ENCODE data around the gene ITGAV. TPM values are rescaled to one million over a fixed set of nuclear protein-coding genes. Genes with fewer than 3 reads are reported as not detected.

Gene ITGAV
- total and polyA plus RNA-seq, 4 donors = 6.6 to 31.3 (median 12.0) TPM

DNA sequence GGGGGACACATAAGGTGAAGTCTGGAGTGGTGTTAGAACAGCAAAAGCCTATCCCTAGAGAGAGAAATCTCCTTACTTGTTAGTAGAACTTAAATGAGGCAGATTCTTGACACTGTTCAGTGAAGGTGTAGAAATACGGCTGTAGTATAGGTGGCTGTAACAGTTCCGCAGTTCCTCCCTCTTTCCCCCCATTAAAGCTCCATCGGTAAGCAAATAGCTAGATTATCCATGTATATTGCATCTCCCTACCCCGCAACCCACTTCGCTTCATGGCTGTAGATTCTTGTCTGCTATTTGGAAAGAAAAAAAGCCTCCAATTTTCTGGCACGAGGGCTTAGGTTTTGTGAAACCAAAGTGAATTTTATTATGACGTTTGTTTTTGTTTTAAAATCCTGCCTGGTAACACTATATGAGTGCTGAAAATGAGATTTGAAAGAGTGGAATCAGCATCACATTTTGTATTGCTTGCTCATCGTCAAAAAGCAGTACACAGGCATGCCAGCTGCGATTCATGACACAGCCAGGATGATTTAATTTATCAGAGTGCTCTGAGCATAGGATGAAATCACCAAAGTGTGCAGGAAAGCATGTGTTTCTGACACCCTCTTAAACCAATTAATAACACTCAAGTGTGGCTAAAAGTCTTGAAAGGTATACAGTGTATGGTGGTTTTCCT lies 105.4 kb downstream of the ITGAV start:
- no peak for DNase-seq (ENCODE audit: low spot score)
- Histone ChIP-seq H3K9me3 (ENCODE audit: control insufficient read depth in 4 of 4, low read length in 3 of 4) (no peaks in the 10 kb centered on the region), H3K9ac (ENCODE audit: low read depth in 1 of 2, low read length in 2 of 2) (no peak overlapping the region), H3K4me1 (ENCODE audit: control insufficient read depth in 4 of 4, insufficient read depth in 4 of 4, low read length in 3 of 4) (peaks cover 3 to 12% (median 7%) of the 10 kb centered on the region in 4 donors), H3K27me3 (ENCODE audit: control insufficient read depth in 4 of 4, insufficient read depth in 4 of 4, low read length in 3 of 4) (peaks cover 0 to 4% (median 3%) of the 10 kb centered on the region in 4 donors), H3K4me3 (ENCODE audit: low read depth in 1 of 3, low read length in 3 of 3) (no peak overlapping the region), H3K36me3 (ENCODE audit: control insufficient read depth in 4 of 4, insufficient read depth in 3 of 4, low read depth in 1 of 4, low read length in 3 of 4) (no peaks in the 10 kb centered on the region), H3K27ac (ENCODE audit: low read depth in 1 of 2, low read length in 2 of 2) (no peak overlapping the region)
- 66% methylated on average over 9 of the region's 9 CpGs for WGBS
- no peak for TF ChIP-seq REST (IDR thresholded peaks at IDR 0.05)
- no peak for TF ChIP-seq FOXA2 (IDR thresholded peaks at IDR 0.05)
- no peak for TF ChIP-seq RXRA (IDR thresholded peaks at IDR 0.05)
- TF ChIP-seq, protein P1, sequence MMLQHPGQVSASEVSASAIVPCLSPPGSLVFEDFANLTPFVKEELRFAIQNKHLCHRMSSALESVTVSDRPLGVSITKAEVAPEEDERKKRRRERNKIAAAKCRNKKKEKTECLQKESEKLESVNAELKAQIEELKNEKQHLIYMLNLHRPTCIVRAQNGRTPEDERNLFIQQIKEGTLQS (IDR thresholded peaks at IDR 0.05) = no peak
- no peak for TF ChIP-seq FOXA1 (IDR thresholded peaks at IDR 0.05)
- TF ChIP-seq, protein P2, sequence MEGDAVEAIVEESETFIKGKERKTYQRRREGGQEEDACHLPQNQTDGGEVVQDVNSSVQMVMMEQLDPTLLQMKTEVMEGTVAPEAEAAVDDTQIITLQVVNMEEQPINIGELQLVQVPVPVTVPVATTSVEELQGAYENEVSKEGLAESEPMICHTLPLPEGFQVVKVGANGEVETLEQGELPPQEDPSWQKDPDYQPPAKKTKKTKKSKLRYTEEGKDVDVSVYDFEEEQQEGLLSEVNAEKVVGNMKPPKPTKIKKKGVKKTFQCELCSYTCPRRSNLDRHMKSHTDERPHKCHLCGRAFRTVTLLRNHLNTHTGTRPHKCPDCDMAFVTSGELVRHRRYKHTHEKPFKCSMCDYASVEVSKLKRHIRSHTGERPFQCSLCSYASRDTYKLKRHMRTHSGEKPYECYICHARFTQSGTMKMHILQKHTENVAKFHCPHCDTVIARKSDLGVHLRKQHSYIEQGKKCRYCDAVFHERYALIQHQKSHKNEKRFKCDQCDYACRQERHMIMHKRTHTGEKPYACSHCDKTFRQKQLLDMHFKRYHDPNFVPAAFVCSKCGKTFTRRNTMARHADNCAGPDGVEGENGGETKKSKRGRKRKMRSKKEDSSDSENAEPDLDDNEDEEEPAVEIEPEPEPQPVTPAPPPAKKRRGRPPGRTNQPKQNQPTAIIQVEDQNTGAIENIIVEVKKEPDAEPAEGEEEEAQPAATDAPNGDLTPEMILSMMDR (IDR thresholded peaks at IDR 0.05; ENCODE audit: low read depth, low read length, missing input control) = no peak
- no peak for TF ChIP-seq ZBTB33 (IDR thresholded peaks at IDR 0.05)
- no peak for TF ChIP-seq YY1 (IDR thresholded peaks at IDR 0.05)
- no peak for TF ChIP-seq HNF4G (IDR thresholded peaks at IDR 0.05)
- TF ChIP-seq, protein P3, sequence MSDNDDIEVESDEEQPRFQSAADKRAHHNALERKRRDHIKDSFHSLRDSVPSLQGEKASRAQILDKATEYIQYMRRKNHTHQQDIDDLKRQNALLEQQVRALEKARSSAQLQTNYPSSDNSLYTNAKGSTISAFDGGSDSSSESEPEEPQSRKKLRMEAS (IDR thresholded peaks at IDR 0.05) = no peak

DNA sequence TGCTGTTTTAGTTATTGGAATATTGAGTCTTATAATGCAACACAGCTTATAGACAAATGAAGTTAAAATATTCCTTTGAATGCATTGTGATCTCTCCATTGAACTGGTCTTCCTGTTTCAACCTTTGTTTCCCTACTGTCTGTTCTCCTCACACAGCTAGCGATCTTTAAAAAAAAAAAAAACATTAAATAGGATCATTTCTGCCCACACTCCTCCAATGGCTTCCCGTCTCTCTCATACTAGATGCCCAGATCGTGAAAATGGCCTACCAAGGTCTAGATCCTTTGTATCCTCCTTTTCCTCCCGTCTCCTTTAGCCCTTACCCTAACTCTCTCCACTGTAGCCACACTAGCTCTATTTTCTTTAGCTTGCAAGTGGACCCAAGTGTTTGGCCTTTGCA lies 106.4 kb downstream of the ITGAV start:
- WGBS = 94% methylated on average over 4 of the region's 4 CpGs
- Histone ChIP-seq H3K27me3 (ENCODE audit: control insufficient read depth in 4 of 4, insufficient read depth in 4 of 4, low read length in 3 of 4) (peaks cover 0 to 4% (median 3%) of the 10 kb centered on the region in 4 donors), H3K9me3 (ENCODE audit: control insufficient read depth in 4 of 4, low read length in 3 of 4) (no peaks in the 10 kb centered on the region), H3K4me3 (ENCODE audit: low read depth in 1 of 3, low read length in 3 of 3) (no peak overlapping the region), H3K36me3 (ENCODE audit: control insufficient read depth in 4 of 4, insufficient read depth in 3 of 4, low read depth in 1 of 4, low read length in 3 of 4) (no peaks in the 10 kb centered on the region), H3K9ac (ENCODE audit: low read depth in 1 of 2, low read length in 2 of 2) (no peak overlapping the region), H3K4me1 (ENCODE audit: control insufficient read depth in 4 of 4, insufficient read depth in 4 of 4, low read length in 3 of 4) (peaks cover 3 to 12% (median 7%) of the 10 kb centered on the region in 4 donors), H3K27ac (ENCODE audit: low read depth in 1 of 2, low read length in 2 of 2) (no peak overlapping the region)
- DNase-seq (ENCODE audit: low spot score) = no peak
- TF ChIP-seq RXRA (IDR thresholded peaks at IDR 0.05) (no peak), ZBTB33 (IDR thresholded peaks at IDR 0.05) (no peak), HNF4A (conservative IDR thresholded peaks at IDR 0.05) (no peak), EGR1 (IDR thresholded peaks at IDR 0.05; ENCODE audit: low read depth in 2 of 2) (no peak), GABPA (IDR thresholded peaks at IDR 0.05 in 1 of 2, conservative IDR thresholded peaks at IDR 0.05 in 1 of 2) (no peak), TAF1 (conservative IDR thresholded peaks at IDR 0.05) (no peak), JUND (IDR thresholded peaks at IDR 0.05) (no peak), FOXA2 (IDR thresholded peaks at IDR 0.05) (no peak), SP1 (IDR thresholded peaks at IDR 0.05) (no peak), YY1 (IDR thresholded peaks at IDR 0.05) (no peak), HNF4G (IDR thresholded peaks at IDR 0.05) (no peak), REST (IDR thresholded peaks at IDR 0.05) (no peak)
- TF ChIP-seq, protein P1 (IDR thresholded peaks at IDR 0.05) = no peak

All from liver (tissue), 9 donors.